D721Med (cell line): ENCODE data around the gene PPM1M.
"Not testable (repeated sequence)": the region's sequence is repeated elsewhere in the genome, so short reads cannot be mapped to it uniquely, and the experiment has no call there.

Source experiments
- DNase-seq: peaks from one replicate; pipeline ENCODE4 v3.0.0; 2011; ENCODE audit warnings: low spot score; ENCODE audit not compliant: insufficient read length
- FAIRE-seq: peaks from 2 replicates; lab custom pipeline; 2011; peaks lifted over from hg19 to GRCh38; lab: Jason Lieb, UNC
- CTCF ChIP-seq: IDR thresholded peaks from 2 replicates; pipeline ENCODE4 v1.5.1; 2012; ENCODE audit warnings: mild to moderate bottlenecking, control low read depth; ENCODE audit not compliant: insufficient read depth; ENCODE audit errors: missing control alignments

PPM1M gene

GRCh38 chr3:52277972-52278509 is 32.5 kb downstream of the PPM1M start:
- TF ChIP-seq CTCF, result no peak
- DNase-seq, result no peak

GRCh38 chr3:52278510-52279069 is 33.0 kb downstream of the PPM1M start, which contains the start of gene WDR82:
TSS of gene WDR82 (minus strand) at chr3:52278649. CDS start at chr3:52278361, 288 bp downstream.
- FAIRE-seq (no peak), DNase-seq (peak; percentile 90)
- peak; percentile 42 for TF ChIP-seq CTCF

More at GRCh38 chr3:52277972-52278509, 32.5 kb downstream of the PPM1M start:
- no peak for FAIRE-seq

GRCh38 chr3:52279596-52279995 is 34.0 kb downstream of the PPM1M start:
- DNase-seq (no peak), FAIRE-seq (no peak)
- no peak for TF ChIP-seq CTCF

- no peak for FAIRE-seq
- TF ChIP-seq CTCF, result no peak
- DNase-seq, result no peak
Observed at GRCh38 chr3:52280050-52280461, 34.5 kb downstream of the PPM1M start.

- DNase-seq, result no peak
- no peak for TF ChIP-seq CTCF
- no peak for FAIRE-seq
Observed at GRCh38 chr3:52281981-52282801, 36.6 kb downstream of the PPM1M start.

GRCh38 chr3:52283306-52283705 is 37.7 kb downstream of the PPM1M start:
- no peak for TF ChIP-seq CTCF
- FAIRE-seq, result no peak
- DNase-seq, result no peak

GRCh38 chr3:52284051-52284450 is 38.5 kb downstream of the PPM1M start:
- not testable (repeated sequence) for DNase-seq, FAIRE-seq
